Lower leg skin (tissue), 3 donors: ENCODE data around the gene MGLL.

ENCODE experiments used
- POLR2A ChIP-seq, 2 donors: fragments of 450-650 bp; IDR thresholded peaks; one replicate each; pipeline ENCODE4 v1.6.1; 2016 to 2017; ENCODE audit warnings: antibody characterized with exemption in 2 of 2, mild to moderate bottlenecking in 1 of 2, moderate library complexity in 1 of 2
- TF ChIP-seq, protein P1 (sequence below), 3 donors: fragments of 450-650 bp; IDR thresholded peaks; one replicate each; pipeline ENCODE4 v1.5.1; 2016; ENCODE audit warnings: antibody characterized with exemption in 3 of 3, mild to moderate bottlenecking in 3 of 3, moderate library complexity in 2 of 3

DNA sequence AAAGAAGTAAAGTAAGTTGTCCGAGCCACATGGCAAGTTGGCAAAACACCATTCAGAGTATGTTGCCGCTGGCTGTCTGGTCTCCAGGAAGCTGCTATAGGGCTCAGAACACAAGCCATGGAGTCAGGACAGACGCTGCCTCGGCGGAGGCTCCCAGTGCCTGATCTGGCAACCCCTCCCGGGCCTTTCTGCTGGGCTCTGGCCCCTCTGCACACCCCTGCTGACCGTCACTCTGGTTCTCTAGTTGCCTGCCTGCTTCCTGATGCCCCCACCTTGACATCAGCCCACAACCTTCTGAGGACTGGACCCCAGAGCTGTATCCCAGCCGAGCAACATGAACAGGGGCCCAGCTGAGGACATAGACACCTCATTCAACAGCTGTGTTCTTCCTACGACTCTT lies 39.1 kb downstream of the MGLL start:
- TF ChIP-seq, protein P1, sequence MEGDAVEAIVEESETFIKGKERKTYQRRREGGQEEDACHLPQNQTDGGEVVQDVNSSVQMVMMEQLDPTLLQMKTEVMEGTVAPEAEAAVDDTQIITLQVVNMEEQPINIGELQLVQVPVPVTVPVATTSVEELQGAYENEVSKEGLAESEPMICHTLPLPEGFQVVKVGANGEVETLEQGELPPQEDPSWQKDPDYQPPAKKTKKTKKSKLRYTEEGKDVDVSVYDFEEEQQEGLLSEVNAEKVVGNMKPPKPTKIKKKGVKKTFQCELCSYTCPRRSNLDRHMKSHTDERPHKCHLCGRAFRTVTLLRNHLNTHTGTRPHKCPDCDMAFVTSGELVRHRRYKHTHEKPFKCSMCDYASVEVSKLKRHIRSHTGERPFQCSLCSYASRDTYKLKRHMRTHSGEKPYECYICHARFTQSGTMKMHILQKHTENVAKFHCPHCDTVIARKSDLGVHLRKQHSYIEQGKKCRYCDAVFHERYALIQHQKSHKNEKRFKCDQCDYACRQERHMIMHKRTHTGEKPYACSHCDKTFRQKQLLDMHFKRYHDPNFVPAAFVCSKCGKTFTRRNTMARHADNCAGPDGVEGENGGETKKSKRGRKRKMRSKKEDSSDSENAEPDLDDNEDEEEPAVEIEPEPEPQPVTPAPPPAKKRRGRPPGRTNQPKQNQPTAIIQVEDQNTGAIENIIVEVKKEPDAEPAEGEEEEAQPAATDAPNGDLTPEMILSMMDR (IDR thresholded peaks at IDR 0.05), result no peak
- TF ChIP-seq POLR2A (IDR thresholded peaks at IDR 0.05), result no peak
